ENCODE data around the gene HOXD12. TPM values are rescaled to one million over a fixed set of nuclear protein-coding genes. Genes with fewer than 3 reads are reported as not detected.

HOXD12 gene
- total RNA-seq, 2 donors from 2014 or later = 0.36 TPM; not detected in 1

DNA sequence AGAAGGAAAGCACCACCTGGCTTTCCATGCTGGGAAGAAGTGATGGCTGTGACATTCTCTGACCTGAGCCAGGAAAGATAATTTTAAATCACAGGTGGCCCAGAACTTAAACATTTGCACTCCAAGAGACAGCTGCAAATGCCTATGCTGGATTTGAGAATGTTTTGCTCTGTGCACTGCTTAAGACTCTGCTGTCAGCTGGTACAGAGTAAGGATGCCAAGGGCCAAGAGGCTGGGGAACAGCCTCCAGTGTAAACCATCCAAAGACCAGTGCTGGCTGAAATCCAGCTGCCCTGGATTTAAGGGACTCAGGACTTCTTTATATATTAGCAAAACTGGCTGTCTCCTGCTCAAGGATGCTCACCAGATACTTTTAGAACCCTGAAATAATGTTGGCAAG, 33.8 kb downstream of the HOXD12 start:
- Histone ChIP-seq H3K36me3 (no peaks in the 10 kb centered on the region), H3K4me1 (replicated peaks) (no peaks in the 10 kb centered on the region), H3K9me3 (no peaks in the 10 kb centered on the region), H3K4me3 (no peak overlapping the region), H3K27ac (no peak overlapping the region), H3K27me3 (replicated peaks; ENCODE audit: insufficient read depth) (no peaks in the 10 kb centered on the region)
- DNase-seq (ENCODE audit: low spot score) = no peak
- TF ChIP-seq, protein P1, sequence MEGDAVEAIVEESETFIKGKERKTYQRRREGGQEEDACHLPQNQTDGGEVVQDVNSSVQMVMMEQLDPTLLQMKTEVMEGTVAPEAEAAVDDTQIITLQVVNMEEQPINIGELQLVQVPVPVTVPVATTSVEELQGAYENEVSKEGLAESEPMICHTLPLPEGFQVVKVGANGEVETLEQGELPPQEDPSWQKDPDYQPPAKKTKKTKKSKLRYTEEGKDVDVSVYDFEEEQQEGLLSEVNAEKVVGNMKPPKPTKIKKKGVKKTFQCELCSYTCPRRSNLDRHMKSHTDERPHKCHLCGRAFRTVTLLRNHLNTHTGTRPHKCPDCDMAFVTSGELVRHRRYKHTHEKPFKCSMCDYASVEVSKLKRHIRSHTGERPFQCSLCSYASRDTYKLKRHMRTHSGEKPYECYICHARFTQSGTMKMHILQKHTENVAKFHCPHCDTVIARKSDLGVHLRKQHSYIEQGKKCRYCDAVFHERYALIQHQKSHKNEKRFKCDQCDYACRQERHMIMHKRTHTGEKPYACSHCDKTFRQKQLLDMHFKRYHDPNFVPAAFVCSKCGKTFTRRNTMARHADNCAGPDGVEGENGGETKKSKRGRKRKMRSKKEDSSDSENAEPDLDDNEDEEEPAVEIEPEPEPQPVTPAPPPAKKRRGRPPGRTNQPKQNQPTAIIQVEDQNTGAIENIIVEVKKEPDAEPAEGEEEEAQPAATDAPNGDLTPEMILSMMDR (IDR thresholded peaks at IDR 0.05) = no peak
- no peak for TF ChIP-seq POLR2AphosphoS5 (IDR thresholded peaks at IDR 0.05)
- no peak for TF ChIP-seq POLR2A (IDR thresholded peaks at IDR 0.05)
- intact Hi-C loops (cut with DNase I) = no loop called here

DNA sequence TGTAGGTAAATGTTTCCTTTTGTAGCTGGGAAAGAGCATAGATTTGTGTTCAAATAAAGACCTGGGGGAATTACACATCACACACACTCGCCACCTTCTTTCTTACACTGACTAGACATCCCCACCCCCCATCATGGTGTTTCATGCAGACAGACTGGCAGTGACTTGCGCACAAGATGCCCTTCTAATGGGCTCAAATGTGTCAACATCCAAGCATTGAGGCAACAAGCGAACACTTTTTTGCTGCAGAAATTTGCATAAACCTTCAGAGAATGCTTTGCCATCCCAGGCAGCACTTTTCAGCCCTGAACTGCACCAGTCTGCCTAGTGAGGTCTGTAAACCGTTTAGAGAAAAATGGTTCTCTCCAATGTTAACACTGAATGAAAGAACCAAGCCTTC, 34.4 kb downstream of the HOXD12 start:
- H3K4me3 ChIP-seq = no peak overlapping the region
- 67% methylated on average over 4 of the region's 4 CpGs for WGBS
- H3K27ac ChIP-seq = no peak overlapping the region
- no peaks in the 10 kb centered on the region for H3K4me1 ChIP-seq (replicated peaks)
- intact Hi-C loops (cut with DNase I) = no loop called here
- no peak for DNase-seq (ENCODE audit: low spot score)
- no peaks in the 10 kb centered on the region for H3K36me3 ChIP-seq
- no peaks in the 10 kb centered on the region for H3K27me3 ChIP-seq (replicated peaks; ENCODE audit: insufficient read depth)
- H3K9me3 ChIP-seq = no peaks in the 10 kb centered on the region
- TF ChIP-seq POLR2AphosphoS5 (IDR thresholded peaks at IDR 0.05) (no peak), POLR2A (IDR thresholded peaks at IDR 0.05) (no peak)
- TF ChIP-seq, protein P1 (IDR thresholded peaks at IDR 0.05) = no peak

DNA sequence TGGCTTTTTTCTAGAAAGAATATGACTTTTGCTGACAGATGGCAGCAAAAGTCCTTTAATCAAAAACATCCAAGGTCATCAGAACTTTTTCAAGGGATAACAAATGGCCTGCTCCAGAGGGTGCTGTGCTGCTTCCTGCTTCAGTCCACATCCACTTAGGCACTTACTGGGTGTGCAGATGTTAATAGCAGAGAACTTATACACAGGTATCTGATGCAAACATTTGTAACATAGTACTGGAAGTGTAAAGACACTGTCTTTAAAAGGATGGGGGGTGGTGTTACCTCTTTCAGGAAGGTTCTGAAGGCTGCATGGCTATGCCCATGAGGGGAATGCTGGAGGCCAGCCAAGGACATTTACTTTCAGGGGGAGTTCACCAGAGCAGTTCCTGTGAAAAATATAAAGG, 35.4 kb downstream of the HOXD12 start:
- Histone ChIP-seq H3K27ac (no peak overlapping the region), H3K4me3 (no peak overlapping the region), H3K27me3 (replicated peaks; ENCODE audit: insufficient read depth) (no peaks in the 10 kb centered on the region), H3K4me1 (replicated peaks) (no peaks in the 10 kb centered on the region), H3K9me3 (no peaks in the 10 kb centered on the region), H3K36me3 (no peaks in the 10 kb centered on the region)
- TF ChIP-seq POLR2A (IDR thresholded peaks at IDR 0.05) (no peak), POLR2AphosphoS5 (IDR thresholded peaks at IDR 0.05) (no peak)
- TF ChIP-seq, protein P1 (IDR thresholded peaks at IDR 0.05) = no peak
- intact Hi-C loops (cut with DNase I) = no loop called here
- no peak for DNase-seq (ENCODE audit: low spot score)

DNA sequence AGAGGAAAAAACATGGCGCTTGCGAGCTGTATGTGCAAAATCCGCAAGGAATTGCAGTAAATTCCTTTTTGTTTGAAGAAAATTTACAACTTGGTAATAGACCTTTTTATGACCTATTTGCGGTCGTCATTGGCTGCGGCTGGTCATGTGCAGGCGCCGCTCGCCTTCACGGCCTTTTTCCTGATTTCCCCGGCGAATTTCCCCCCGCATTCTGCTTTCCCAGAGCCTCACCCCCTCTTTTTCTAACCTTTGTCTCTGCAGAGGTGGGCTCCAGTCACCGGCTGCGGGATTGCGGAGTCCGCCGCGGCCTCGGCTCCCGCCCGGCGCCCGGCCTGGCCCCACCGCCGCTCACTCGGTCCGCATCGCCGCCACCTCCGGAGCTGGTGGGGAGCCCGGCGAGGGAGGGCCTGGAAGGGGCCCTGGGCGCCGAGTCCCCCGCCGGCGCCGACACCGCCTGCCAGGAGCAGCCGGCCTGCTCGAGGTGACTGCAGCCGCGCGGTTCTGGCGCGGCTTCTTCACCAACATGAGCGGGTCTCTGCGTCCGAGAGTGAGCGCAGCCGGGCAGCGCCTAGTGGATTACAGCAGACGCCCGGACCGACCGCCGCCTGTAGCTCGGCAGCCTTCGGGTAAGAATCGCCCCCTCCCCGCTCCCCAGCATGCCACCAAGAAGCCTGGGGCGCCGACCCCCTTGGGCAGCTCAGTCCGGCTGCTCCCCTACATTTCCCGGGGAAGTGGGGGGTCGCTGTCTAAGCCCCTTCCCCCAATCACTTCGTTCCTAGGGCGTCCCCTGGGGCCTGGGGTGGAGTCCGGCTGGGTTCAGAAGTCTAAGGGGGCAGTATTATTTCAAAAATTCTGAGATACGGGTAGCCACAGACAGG, 37.0 kb downstream of the HOXD12 start:
- Histone ChIP-seq H3K27ac (peak overlapping the region; percentile 60 to 75), H3K4me3 (peak overlapping the region; percentile 39 to 54), H3K27me3 (replicated peaks; ENCODE audit: insufficient read depth) (no peaks in the 10 kb centered on the region), H3K36me3 (no peaks in the 10 kb centered on the region), H3K9me3 (no peaks in the 10 kb centered on the region), H3K4me1 (replicated peaks) (no peaks in the 10 kb centered on the region)
- intact Hi-C loops (cut with DNase I) = no loop called here
- no peak for TF ChIP-seq POLR2AphosphoS5 (IDR thresholded peaks at IDR 0.05)
- TF ChIP-seq, protein P1 (IDR thresholded peaks at IDR 0.05) = peak in 1 of 4 experiments; percentile 15
- 7% methylated on average over 71 of the region's 71 CpGs for WGBS
- no peak for DNase-seq (ENCODE audit: low spot score)

DNA sequence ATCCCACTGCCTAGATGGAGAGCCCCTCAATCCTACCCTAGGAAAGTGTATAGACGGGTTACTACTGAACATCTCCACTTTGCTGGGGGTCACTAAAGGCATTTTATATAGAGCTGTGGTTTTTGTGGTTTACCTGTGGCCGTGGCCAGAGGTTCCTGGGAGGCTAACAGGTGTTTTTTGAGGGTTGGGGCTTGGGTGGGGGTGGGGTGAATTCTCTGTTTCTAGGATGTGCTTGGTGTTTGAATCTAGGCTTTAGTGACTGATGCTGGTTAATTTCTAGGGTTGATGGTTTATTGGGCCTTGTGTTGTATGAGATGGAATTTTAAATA, 37.6 kb downstream of the HOXD12 start:
- H3K4me1 ChIP-seq (replicated peaks) = no peaks in the 10 kb centered on the region
- H3K4me3 ChIP-seq = peak overlapping the region; percentile 39 to 54
- DNase-seq (ENCODE audit: low spot score) = no peak
- no peaks in the 10 kb centered on the region for H3K27me3 ChIP-seq (replicated peaks; ENCODE audit: insufficient read depth)
- H3K36me3 ChIP-seq = no peaks in the 10 kb centered on the region
- WGBS = 71% methylated on average over 2 of the region's 2 CpGs
- peak overlapping the region; percentile 60 to 75 for H3K27ac ChIP-seq
- intact Hi-C loops (cut with DNase I) = no loop called here
- no peaks in the 10 kb centered on the region for H3K9me3 ChIP-seq
- TF ChIP-seq, protein P1 (IDR thresholded peaks at IDR 0.05) = no peak
- TF ChIP-seq POLR2A (IDR thresholded peaks at IDR 0.05) (no peak), POLR2AphosphoS5 (IDR thresholded peaks at IDR 0.05) (no peak)

Measured in prostate gland (tissue), 2 donors.